Activated naive CD4-positive, alpha-beta T cell treated with anti-CD3 and anti-CD28 coated beads, Interleukin-2, amount 50 U/mL, for 72 hours (primary cell): ENCODE measurements around the gene C4orf36. TPM values are rescaled to one million over a fixed set of nuclear protein-coding genes. Genes with fewer than 3 reads are reported as not detected.

Source experiments
- ATAC-seq, 2 donors: fragments of 150-1000 bp; cut with Tn5 transposase; 2 replicates each; pipeline ENCODE4 v1.10.0; 2021; ENCODE audit warnings: mild to moderate bottlenecking in 2 of 2, moderate library complexity in 2 of 2
- DNase-seq, 2 donors: peaks; one replicate each; pipeline ENCODE4 v3.0.0; 2021 to 2022; ENCODE audit warnings: low spot score in 2 of 2
- H3K27ac Mint-ChIP-seq, 2 donors: one replicate each; pipeline ENCODE4 v1.8.0; 2022; ENCODE audit warnings: mild to moderate bottlenecking in 2 of 2, mixed read lengths in 2 of 2
- H3K36me3 Mint-ChIP-seq, 2 donors: one replicate each; pipeline ENCODE4 v1.8.0; 2022; ENCODE audit warnings: mixed read lengths in 2 of 2
- H3K9me3 Mint-ChIP-seq, 2 donors: one replicate each; pipeline ENCODE4 v1.8.0; 2022; ENCODE audit warnings: mixed read lengths in 2 of 2
- total RNA-seq, 2 donors: library from RNA; stranded (reverse); gene quantifications; one replicate each; pipeline ENCODE4 v1.2.3, GENCODE V29; 2022

Gene C4orf36, protein sequence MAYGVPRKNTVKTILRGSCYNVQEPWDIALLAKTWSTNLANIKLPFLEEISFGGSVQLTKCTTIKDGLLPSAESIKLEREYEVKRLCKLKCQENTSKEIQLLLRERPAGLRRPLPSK
- not detected for total RNA-seq

- H3K9me3 Mint-ChIP-seq, result no peaks in the 10 kb centered on the region
- peaks cover 0 to 8% of the 10 kb centered on the region in 2 donors for H3K36me3 Mint-ChIP-seq
- ATAC-seq (peak; percentile 78), DNase-seq (peak in 1 of 2 donors; percentile 40)
- H3K27ac Mint-ChIP-seq, result peak within 1 kb of the TSS in 1 of 2 donors; percentile 63
These were observed at the start of gene C4orf36 for GRCh38 chr4:86891762-86892635. Gene C4orf36, minus strand, starts transcription at chr4:86892422. Its CDS starts 902 bp downstream, at chr4:86891520.

- ATAC-seq, result no peak
- H3K27ac Mint-ChIP-seq, result no peak overlapping the region
- H3K36me3 Mint-ChIP-seq, result peaks cover 6 to 16% of the 10 kb centered on the region in 2 donors
- DNase-seq, result no peak
- no peaks in the 10 kb centered on the region for H3K9me3 Mint-ChIP-seq
These were observed 48.8 kb upstream of the C4orf36 start for GRCh38 chr4:86940920-86941460.

GRCh38 chr4:86939729-86940575, 47.7 kb upstream of the C4orf36 start:
- DNase-seq, result peak in 1 of 2 donors; percentile 34
- ATAC-seq, result peak in 1 of 2 donors; percentile 37
- peak overlapping the region in 1 of 2 donors; percentile 76 for H3K27ac Mint-ChIP-seq

GRCh38 chr4:86938771-86939520, 46.7 kb upstream of the C4orf36 start:
- Mint-ChIP-seq H3K27ac (peak overlapping the region; percentile 2 to 76), H3K36me3 (peaks cover 11 to 18% of the 10 kb centered on the region in 2 donors), H3K9me3 (no peaks in the 10 kb centered on the region)
- ATAC-seq, result no peak
- no peak for DNase-seq

More at GRCh38 chr4:86939729-86940575, 47.7 kb upstream of the C4orf36 start:
- Mint-ChIP-seq H3K9me3 (no peaks in the 10 kb centered on the region), H3K36me3 (peaks cover 6 to 18% of the 10 kb centered on the region in 2 donors)

GRCh38 chr4:86935853-86936733, 43.9 kb upstream of the C4orf36 start:
- Mint-ChIP-seq H3K27ac (peak overlapping the region; percentile 87 to 93), H3K9me3 (no peaks in the 10 kb centered on the region), H3K36me3 (peaks cover 16 to 18% of the 10 kb centered on the region in 2 donors)
- ATAC-seq (peak; percentile 70 to 74), DNase-seq (peak; percentile 73 to 81)

- no peak for DNase-seq
- Mint-ChIP-seq H3K27ac (peak overlapping the region; percentile 87 to 93), H3K36me3 (peaks cover 16 to 18% of the 10 kb centered on the region in 2 donors), H3K9me3 (no peaks in the 10 kb centered on the region)
- ATAC-seq, result no peak
These were observed 43.3 kb upstream of the C4orf36 start for GRCh38 chr4:86935566-86935852.

- peak; percentile 80 to 88 for DNase-seq
- no peaks in the 10 kb centered on the region for H3K9me3 Mint-ChIP-seq
- H3K27ac Mint-ChIP-seq, result peak within 1 kb of the TSS; percentile 87 to 93
- peaks cover 14 to 16% of the 10 kb centered on the region in 2 donors for H3K36me3 Mint-ChIP-seq
- peak; percentile 70 to 71 for ATAC-seq
These were observed 42.7 kb upstream of the C4orf36 start, which contains the start of gene AFF1 for GRCh38 chr4:86934771-86935565. Gene AFF1, plus strand, starts transcription at chr4:86935011. Its CDS starts 13,523 bp downstream, at chr4:86948534.

GRCh38 chr4:86934147-86934770, 42.0 kb upstream of the C4orf36 start:
- Mint-ChIP-seq H3K9me3 (no peaks in the 10 kb centered on the region), H3K36me3 (peaks cover 12 to 16% of the 10 kb centered on the region in 2 donors), H3K27ac (peak overlapping the region; percentile 0 to 87)
- DNase-seq (peak in 1 of 2 donors; percentile 7), ATAC-seq (no peak)

GRCh38 chr4:86928400-86929255, 36.4 kb upstream of the C4orf36 start:
- H3K9me3 Mint-ChIP-seq, result no peaks in the 10 kb centered on the region
- ATAC-seq (no peak), DNase-seq (no peak)
- H3K27ac Mint-ChIP-seq, result peak overlapping the region in 1 of 2 donors; percentile 28
- peaks cover 1 to 4% of the 10 kb centered on the region in 2 donors for H3K36me3 Mint-ChIP-seq

DNA sequence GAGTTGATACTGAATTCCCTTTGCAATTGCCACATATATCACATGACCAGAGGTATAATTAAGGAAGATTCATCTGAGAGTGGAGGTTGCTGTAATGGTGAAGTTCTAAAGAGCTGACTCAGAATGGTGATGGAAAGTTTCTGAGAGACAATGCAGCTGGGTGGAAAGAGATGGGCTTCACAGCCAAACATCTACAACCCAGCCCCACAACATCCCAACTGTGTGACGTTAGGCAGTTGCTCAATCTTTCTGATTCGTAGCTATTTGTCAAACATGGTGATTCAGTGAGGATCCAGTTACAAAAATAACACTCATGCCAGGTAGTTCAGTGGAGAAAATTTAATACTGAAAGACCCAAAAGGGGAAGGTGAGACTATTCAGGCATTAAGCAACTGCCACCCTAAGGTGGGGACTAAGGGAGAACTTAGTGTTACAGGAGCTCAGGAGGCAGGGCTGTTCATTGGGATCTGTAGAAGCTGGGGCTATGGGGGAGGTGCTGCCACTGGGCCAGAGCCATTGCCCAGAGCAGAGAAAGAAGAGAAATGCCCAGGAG, 35.7 kb upstream of the C4orf36 start:
- DNase-seq (no peak), ATAC-seq (peak; percentile 79 to 94)
- H3K36me3 Mint-ChIP-seq, result peaks cover 0 to 4% of the 10 kb centered on the region in 2 donors
- H3K27ac Mint-ChIP-seq, result peak overlapping the region; percentile 28 to 93
- no peaks in the 10 kb centered on the region for H3K9me3 Mint-ChIP-seq

DNA sequence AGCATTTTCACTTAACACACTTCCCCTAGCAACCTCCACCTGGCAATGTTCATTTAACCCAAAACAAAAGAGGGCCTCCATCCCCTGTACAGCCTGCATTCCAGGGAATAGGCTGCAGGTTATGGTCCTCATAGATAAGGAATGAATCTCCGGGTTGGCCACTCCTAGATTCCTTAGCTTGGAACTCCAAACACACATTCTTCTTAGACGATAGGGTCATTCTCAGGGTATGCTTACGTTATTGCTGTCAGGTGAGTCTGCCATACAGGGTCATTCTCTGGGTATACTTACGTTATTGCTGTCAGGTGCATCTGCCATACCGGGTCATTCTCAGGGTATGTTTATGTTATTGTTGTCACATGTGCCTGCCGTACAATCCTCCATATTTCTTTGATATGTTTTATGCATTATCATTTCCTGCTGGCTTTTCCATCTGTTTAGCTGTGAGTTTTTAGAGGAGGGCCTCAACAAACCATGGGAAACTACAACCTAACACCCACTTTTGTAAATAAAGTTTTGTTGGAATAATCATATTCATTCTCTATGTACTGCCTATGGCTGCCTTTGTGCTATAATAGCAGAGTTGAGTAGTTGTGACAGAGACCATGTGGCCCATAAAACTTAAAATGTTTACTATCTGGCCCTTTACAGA, 34.3 kb upstream of the C4orf36 start:
- ATAC-seq, result no peak
- H3K9me3 Mint-ChIP-seq, result no peaks in the 10 kb centered on the region

DNA sequence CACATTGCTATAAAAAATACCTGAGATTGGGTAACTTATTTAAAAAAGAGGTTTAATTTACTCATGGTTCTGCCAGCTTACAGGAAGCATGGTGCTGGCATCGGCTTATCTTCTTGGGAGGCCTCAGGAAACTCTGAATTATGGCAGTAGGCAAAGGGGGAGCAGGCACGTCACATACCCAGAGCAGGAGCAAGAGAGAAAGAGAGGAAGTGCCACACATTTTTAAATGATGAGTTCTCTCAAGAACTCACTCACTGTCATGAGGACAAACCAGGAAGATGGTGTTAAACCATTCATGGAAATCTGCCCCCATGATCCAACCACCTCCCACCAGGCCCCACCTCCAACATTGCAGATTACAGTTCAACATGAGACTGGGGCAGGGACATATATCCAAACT, 32.6 kb upstream of the C4orf36 start:
- ATAC-seq (no peak), DNase-seq (no peak)
- Mint-ChIP-seq H3K27ac (no peak overlapping the region), H3K36me3 (peaks cover 0 to 4% of the 10 kb centered on the region in 2 donors), H3K9me3 (no peaks in the 10 kb centered on the region)

More for the DNA sequence above, 34.3 kb upstream of the C4orf36 start:
- no peak for DNase-seq
- peak overlapping the region in 1 of 2 donors; percentile 90 for H3K27ac Mint-ChIP-seq
- H3K36me3 Mint-ChIP-seq, result peaks cover 0 to 4% of the 10 kb centered on the region in 2 donors
